Subcutaneous adipose tissue (tissue), 4 donors: Measurements from ENCODE around the gene AWAT2. TPM values are rescaled to one million over a fixed set of nuclear protein-coding genes. Genes with fewer than 3 reads are reported as not detected.

Experiments
- CTCF ChIP-seq: fragments of 450-650 bp; IDR thresholded peaks from one replicate; pipeline ENCODE4 v1.5.1; 2016; ENCODE audit warnings: low read depth, mild to moderate bottlenecking, control low read depth, antibody characterized with exemption, moderate library complexity
- total RNA-seq, 4 donors: library from RNA; depleted of rRNA; stranded (reverse); fragments of >200 nt; gene quantifications; one replicate each; pipeline ENCODE4 v1.1.0, GENCODE V29; 2016

The AWAT2 gene
- total RNA-seq, 4 donors from 2014 or later: 0.17 TPM; not detected in 3

GRCh38 chrX:70013466-70014381 lies 36.0 kb downstream of the AWAT2 start:
- TF ChIP-seq CTCF: no peak

GRCh38 chrX:70012756-70013155 lies 37.0 kb downstream of the AWAT2 start:
- TF ChIP-seq CTCF: no peak

- TF ChIP-seq CTCF: no peak
Measured at GRCh38 chrX:70009970-70010369, 39.8 kb downstream of the AWAT2 start.

- no peak for TF ChIP-seq CTCF
Measured at GRCh38 chrX:70009049-70009448, 40.7 kb downstream of the AWAT2 start.

GRCh38 chrX:70007946-70008345 lies 41.8 kb downstream of the AWAT2 start:
- no peak for TF ChIP-seq CTCF

- TF ChIP-seq CTCF: no peak
Measured at GRCh38 chrX:70001708-70002341, 47.9 kb downstream of the AWAT2 start.

- no peak for TF ChIP-seq CTCF
Measured at GRCh38 chrX:70001269-70001668, 48.5 kb downstream of the AWAT2 start.
